GM21528 (cell line): ENCODE data around the gene LRRC32.
"Not testable (repeated sequence)": the region's sequence is repeated elsewhere in the genome, so short reads cannot be mapped to it uniquely, and the experiment has no call there.

ENCODE experiments used
- ATAC-seq: cut with Tn5 transposase; IDR thresholded peaks from one replicate; pipeline ENCODE4 v1.9.1; 2021; ENCODE audit warnings: mild to moderate bottlenecking, moderate library complexity; ENCODE audit not compliant: unreplicated experiment, low FRiP score

LRRC32 gene

GRCh38 chr11:76631566-76632308 is 38.8 kb downstream of the LRRC32 start:
- ATAC-seq, result no peak

- no peak for ATAC-seq
These were observed 39.8 kb downstream of the LRRC32 start for GRCh38 chr11:76630600-76631281.

DNA sequence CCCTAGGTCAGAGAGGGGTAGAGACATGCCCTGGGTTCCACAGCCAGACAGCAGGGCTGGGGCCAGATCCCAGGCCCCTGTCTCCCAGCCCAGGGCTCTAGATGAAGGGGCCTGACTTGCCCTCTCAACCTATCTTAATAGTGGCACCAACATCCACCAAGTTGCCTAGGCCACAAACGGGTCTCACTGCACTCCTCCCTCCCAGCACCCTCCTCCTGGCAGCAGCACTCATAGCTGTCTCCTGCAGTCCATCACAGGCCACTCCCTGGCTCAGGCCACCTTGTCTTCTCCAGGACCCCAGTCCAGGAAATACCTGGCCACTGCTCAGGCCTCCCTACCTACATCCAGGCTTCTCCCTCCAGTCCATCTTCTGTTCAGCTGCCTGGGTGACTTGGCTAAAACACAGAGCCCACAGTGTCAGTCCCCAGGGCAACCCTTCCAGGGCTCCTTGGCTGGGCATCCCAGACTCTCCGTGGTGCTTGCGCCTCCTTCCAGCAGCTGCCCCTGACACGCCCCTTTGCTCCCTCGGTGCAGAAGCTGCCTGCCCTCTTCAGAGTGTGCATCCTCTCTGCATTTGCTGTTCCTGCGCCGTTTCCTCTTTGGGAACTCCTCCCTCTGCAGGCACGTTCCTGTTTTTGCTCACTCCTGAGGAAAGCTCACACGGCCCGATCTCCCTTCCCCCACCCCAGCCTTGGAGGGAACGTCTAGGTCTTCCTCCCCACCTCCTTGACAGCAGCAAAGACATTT is 40.5 kb downstream of the LRRC32 start:
- ATAC-seq, result no peak

GRCh38 chr11:76629116-76629852 is 41.3 kb downstream of the LRRC32 start:
- ATAC-seq, result no peak

- ATAC-seq, result no peak
These were observed 42.1 kb downstream of the LRRC32 start for GRCh38 chr11:76628408-76628947.

DNA sequence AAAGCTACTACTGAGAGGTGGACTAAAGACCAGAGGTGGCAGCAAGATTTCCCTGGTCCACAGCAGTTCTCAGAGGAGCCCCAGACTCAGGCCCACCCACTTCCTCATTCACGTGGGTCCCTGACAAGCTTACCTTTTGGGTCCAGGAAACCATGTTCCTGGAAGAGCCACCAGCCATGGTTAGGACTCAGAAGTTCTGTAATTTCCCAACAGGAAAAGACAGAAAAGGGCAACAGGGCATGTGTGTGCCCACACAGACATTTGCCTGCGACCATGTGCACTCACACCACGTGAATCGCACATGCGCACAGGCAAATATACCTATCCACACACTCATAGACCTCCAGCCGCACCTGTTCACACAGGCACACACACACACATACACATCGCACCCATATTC is 42.9 kb downstream of the LRRC32 start:
- no peak for ATAC-seq

DNA sequence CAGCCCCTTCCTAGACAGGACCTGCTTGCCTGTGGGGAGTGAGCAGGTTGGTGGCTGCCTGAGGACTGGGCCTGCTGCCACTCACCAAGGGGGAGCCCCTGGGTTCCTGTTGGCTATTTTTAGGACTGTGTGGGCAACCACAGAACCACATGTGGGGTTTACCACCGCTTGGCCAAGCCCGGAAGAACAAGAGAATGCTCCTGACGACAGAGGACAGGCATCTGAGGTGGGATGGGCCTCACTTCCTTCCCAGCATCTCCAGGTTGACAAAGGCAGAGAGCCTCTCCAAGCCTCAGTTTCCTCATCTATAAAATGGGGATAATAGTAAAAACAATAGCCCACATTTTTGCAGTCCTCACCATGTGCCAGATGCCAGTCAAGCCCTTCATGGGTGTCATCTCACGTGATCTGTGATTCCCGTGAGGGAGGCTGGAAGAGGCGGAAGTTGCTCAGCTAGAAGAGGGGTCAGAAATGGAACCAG is 43.6 kb downstream of the LRRC32 start:
- peak; percentile 80 for ATAC-seq

DNA sequence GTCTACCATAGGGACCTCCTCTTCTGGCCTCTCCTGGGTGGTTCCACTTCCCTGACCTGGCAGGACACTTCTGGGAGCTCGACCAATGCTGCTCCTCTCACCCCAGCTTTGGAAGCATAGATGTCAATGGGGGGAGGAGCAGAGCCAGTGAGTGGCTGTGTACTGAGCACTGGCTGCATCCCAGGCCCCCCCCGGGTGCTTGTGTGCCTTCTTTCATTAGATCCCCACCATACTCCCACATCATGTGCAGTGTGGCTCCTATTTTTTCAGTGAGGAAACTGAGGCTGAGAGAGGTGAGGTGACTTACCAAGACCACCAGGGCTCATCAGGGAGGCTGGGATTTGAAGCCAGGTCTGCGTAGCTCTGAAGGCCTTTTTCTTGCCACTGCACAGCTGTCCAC is 44.3 kb downstream of the LRRC32 start:
- ATAC-seq, result no peak

DNA sequence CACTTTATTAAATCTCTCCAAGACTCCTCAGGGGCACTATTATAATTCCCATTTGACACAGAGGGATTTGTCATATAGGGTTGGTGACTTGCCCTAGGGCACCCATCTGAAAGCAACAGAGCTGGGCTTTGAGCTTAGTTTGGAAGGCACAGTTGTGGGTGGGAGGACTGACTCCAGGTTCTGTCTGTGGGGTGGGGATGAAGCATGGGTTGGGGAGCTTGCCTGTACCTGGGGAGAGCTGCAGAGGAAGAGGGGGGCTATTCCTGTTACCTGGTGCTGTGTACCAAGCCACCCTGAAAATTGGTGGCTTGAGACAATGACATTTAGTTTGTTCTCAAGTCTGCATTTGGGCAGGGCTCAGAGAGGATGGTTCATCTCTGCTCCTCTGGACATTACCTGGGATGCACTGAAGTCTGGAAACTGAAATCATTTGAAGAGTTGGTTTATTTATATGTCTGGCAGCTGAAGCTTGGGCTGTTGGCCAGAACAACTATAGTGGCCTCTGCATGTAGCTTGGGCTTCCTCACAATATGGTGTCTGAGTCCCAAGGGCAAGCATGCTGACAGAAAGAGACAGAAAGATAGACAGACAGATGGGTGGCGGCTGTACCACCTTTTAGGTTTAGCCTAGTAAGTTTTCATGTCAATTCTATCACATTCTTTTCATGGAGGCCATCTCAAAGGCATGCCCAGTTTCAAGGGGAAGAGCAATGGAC is 44.9 kb downstream of the LRRC32 start:
- ATAC-seq, result no peak

GRCh38 chr11:76624500-76625379 is 45.8 kb downstream of the LRRC32 start:
- no peak for ATAC-seq

DNA sequence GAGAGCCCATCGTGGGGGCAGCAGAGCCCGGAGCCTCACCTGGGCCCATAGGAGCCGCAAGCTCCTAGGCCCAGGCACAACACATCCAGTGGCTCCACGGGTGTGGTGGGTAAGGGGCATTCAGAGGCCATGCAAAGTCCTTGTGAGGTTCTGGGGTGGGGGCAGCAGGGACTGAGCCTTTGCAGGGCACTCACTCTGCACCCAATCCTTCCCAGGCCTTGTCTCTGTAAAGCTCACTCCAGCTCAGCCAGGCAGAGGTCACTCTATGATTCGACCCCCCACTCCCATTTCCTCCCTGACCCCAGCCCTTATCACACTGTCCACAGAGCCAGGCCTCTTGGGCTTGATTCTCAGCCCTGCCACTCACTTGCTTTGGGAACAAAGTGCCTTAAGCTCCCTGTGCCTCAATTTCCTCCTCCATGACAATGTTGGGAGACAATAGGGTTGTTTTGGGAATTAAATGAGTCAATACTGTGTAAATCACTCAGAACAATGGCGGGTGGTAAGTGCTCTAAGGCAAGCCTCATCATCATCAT is 46.6 kb downstream of the LRRC32 start:
- ATAC-seq, result no peak

- ATAC-seq, result no peak
These were observed 47.2 kb downstream of the LRRC32 start for GRCh38 chr11:76623171-76623883.

DNA sequence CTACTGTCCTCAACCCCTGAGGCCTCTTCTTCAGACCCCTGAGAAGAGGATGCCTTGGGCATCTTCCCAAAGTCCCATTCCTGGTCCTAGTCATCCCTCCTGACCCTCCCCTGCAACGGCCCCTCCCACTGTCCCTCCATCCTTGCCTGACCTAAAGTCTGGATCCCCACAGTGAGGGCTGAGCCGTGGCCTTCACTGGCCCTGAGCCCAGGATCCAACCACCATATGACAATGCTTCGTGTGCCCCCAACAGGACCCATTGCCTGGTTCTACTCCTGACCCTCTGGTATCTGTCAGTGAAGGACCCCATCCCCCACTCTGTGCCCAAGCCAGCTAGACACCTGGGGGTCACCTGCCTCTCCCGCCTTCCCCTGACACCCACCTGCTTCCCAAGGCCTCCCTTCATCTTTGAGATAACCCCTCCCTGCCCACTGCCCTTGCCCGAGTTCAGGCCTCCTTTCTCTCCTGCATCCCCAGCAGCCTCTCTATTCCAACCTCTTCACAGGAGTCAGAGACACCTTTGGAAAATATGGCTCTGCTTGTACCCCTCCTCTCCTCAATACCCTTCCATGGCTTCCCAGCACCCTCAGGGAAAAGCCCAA is 48.0 kb downstream of the LRRC32 start:
- no peak for ATAC-seq

GRCh38 chr11:76621868-76622267 is 48.7 kb downstream of the LRRC32 start:
- ATAC-seq, result no peak

- ATAC-seq, result no peak
These were observed 49.1 kb downstream of the LRRC32 start for GRCh38 chr11:76621466-76621865.

DNA sequence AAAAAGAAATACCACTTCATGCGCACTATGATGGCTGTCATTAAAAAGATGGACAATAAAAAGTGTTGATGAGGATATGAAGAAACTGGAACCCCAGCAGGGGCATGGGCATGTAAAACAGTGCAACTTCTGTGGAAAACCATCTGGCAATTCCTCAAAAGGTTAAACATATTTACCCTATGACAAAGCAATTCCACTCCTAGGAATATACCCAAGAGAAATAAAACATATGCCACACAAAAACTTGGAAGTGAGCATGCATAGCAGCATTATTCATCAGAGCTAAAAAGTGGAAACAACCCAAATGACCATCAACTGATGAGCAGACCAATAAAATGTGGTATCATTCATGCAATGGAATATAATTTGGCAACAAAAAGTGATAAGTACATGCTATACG is 50.1 kb downstream of the LRRC32 start:
- ATAC-seq, result no peak

DNA sequence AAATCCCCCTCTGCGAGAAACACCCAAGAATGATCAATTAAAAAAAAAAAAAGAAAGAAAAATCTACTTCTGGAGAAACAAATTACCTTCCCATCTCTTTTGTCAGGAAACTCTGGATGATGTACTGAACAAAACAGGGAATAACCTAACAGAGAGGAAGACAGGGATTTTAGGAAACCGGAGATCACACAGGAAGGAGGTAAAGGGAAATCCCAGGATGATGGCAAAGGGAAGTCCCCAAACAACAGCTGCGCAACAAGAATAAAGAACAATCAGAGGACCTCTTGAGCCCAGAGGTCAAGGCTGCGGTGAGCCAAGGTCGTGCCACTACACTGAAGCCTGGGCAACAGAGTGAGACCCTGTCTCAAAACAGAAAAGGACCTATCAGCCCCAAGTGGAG is 50.7 kb downstream of the LRRC32 start:
- ATAC-seq, result not testable (repeated sequence)
